H1 (cell line): ENCODE data around the gene VSTM2B.

ENCODE experiments used
- NRF1 ChIP-seq: IDR thresholded peaks from 2 replicates; pipeline ENCODE4 v1.6.1; 2011; ENCODE audit warnings: mild to moderate bottlenecking, low read depth, low read length, improper control_type of control experiment
- PHF8 ChIP-seq: fragments of 200-600 bp; sonication (generic); conservative IDR thresholded peaks from 2 replicates; pipeline ENCODE4 v1.7.1; 2012; ENCODE audit warnings: low read depth, mild to moderate bottlenecking, inconsistent platforms, low read length, moderate library complexity
- POLR2AphosphoS5 ChIP-seq: IDR thresholded peaks from 2 replicates; pipeline ENCODE4 v1.6.1; 2011; ENCODE audit warnings: low read depth, low read length
- TF ChIP-seq, protein P1 (sequence below), 3 experiments: IDR thresholded peaks; 1 replicate in 2 of 3; 2 replicates in 1 of 3; pipeline versions ENCODE4 v1.5.1 to v1.6.1; 2011; ENCODE audit warnings: low read length in 3 of 3, mild to moderate bottlenecking in 3 of 3, inconsistent platforms in 2 of 3, low read depth in 1 of 3, moderate library complexity in 1 of 3; ENCODE audit not compliant: insufficient read depth in 1 of 3; ENCODE audit errors: control extremely low read depth in 1 of 3

DNA sequence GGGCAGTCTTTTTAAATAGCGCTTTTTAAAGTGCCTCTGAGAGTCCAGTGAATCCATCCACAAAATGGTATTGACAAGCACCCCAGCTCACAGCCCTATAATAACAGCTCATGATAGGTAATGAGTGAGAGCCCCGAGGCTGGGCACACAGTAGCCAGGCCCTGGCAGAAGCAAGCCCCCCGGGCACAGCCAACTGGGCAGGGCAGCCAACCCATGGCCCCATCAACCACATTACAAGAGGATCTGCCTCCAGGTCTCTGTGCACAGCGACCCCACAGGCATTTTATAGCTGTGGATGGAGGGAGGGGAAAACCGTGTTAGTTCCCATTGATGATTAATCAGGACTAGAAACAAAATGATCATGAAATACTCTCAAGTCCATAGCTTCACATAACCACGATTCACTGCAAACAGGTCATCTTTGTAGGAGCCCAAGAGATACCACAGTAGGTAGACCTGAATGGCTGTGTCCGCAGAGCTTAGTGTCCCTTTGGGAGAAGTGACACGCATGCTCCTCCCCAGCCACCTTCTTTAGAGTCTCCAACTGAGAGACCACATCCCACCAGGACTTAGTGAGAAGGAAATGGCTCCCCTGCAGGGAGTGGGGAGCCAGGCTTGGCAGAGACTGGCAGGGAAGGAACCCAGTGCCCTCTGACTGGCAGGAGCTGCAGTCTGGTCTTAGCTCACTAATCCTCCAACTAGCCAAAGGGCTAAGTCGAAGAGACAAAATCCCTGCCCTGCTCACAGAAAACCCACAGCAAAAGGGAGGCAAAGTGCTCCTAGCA, 4.3 kb upstream of the VSTM2B start:
- TF ChIP-seq PHF8 (no peak), POLR2AphosphoS5 (no peak), NRF1 (no peak)
- TF ChIP-seq, protein P1, sequence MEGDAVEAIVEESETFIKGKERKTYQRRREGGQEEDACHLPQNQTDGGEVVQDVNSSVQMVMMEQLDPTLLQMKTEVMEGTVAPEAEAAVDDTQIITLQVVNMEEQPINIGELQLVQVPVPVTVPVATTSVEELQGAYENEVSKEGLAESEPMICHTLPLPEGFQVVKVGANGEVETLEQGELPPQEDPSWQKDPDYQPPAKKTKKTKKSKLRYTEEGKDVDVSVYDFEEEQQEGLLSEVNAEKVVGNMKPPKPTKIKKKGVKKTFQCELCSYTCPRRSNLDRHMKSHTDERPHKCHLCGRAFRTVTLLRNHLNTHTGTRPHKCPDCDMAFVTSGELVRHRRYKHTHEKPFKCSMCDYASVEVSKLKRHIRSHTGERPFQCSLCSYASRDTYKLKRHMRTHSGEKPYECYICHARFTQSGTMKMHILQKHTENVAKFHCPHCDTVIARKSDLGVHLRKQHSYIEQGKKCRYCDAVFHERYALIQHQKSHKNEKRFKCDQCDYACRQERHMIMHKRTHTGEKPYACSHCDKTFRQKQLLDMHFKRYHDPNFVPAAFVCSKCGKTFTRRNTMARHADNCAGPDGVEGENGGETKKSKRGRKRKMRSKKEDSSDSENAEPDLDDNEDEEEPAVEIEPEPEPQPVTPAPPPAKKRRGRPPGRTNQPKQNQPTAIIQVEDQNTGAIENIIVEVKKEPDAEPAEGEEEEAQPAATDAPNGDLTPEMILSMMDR (IDR thresholded peaks at IDR 0.05; ENCODE audit: control extremely low read depth in 1 of 3, insufficient read depth in 1 of 3, low read depth in 1 of 3, low read length in 3 of 3) = no peak
